HepG2 (cell line): ENCODE data around the gene KRTAP10-8. TPM values are rescaled to one million over a fixed set of nuclear protein-coding genes. Genes with fewer than 3 reads are reported as not detected.
"Not testable (repeated sequence)": the region's sequence is repeated elsewhere in the genome, so short reads cannot be mapped to it uniquely, and the experiment has no call there.

ENCODE experiments used
- ATAC-seq: fragments of 200-7000 bp; cut with Tn5 transposase; 3 replicates; pipeline ENCODE4 v1.9.1; 2020; ENCODE audit warnings: mild to moderate bottlenecking, moderate library complexity
- BruUV-seq: library from RNA; stranded (reverse); fragments of 400-500 nt; replicated peaks from 2 replicates; lab custom pipeline; 2021; lab: Mats Ljungman, UMichigan
- CTCF ChIA-PET: fragments of 300-600 bp; formaldehyde crosslinking; extraction: SDS; loops from one replicate; lab custom pipeline; 2021; ENCODE audit warnings: low total read pairs, inconsistent platforms, low intra/inter-chr PET ratio; lab: Yijun Ruan, JAX
- POLR2A ChIA-PET: fragments of 350-600 bp; sonication (Branson Sonifier 250); formaldehyde crosslinking; loops from one replicate; lab custom pipeline; 2020; ENCODE audit warnings: antibody characterized with exemption, inconsistent platforms; lab: Yijun Ruan, JAX
- DNase-seq: peaks from one replicate; pipeline ENCODE4 v3.0.0-alpha.2; 2015; ENCODE audit warnings: low spot score
- FAIRE-seq: peaks from 3 replicates; lab custom pipeline; 2011; peaks lifted over from hg19 to GRCh38; lab: Jason Lieb, UNC
- H2AFZ ChIP-seq: one replicate; pipeline ENCODE4 v1.6.1; 2011; ENCODE audit warnings: low read length, inconsistent platforms
- H3K27ac ChIP-seq: fragments of 300-600 bp; 3 replicates; pipeline ENCODE4 v1.8.0; 2011; ENCODE audit warnings: mixed run types, mild to moderate bottlenecking, mixed read lengths, low read length, inconsistent platforms; ENCODE audit not compliant: insufficient read depth; ENCODE audit errors: extremely low read length
- H3K27me3 ChIP-seq, 2 experiments: fragments of 200-600 bp in 1 of 2; 2 replicates in 1 of 2; 3 replicates in 1 of 2; pipeline versions ENCODE4 v1.6.0 to v1.8.0; 2011; ENCODE audit warnings: low read length in 2 of 2, mild to moderate bottlenecking in 2 of 2, moderate library complexity in 2 of 2, inconsistent platforms in 1 of 2; ENCODE audit not compliant: insufficient read depth in 2 of 2, control insufficient read depth in 1 of 2
- H3K36me3 ChIP-seq, 2 experiments: fragments of 200-600 bp in 1 of 2; replicated peaks in 1 of 2; 2 replicates in 1 of 2; 3 replicates in 1 of 2; pipeline versions ENCODE4 v1.5.1 to v1.8.0; 2011; ENCODE audit warnings: low read length in 2 of 2, inconsistent platforms in 1 of 2; ENCODE audit not compliant: insufficient read depth in 2 of 2, control insufficient read depth in 1 of 2
- H3K4me1 ChIP-seq: 2 replicates; pipeline ENCODE4 v1.5.1; 2012; ENCODE audit warnings: low read length, inconsistent platforms; ENCODE audit not compliant: insufficient read depth
- H3K4me2 ChIP-seq: 2 replicates; pipeline ENCODE4 v1.6.0; 2011; ENCODE audit warnings: low read depth, low read length, inconsistent platforms
- H3K4me3 ChIP-seq, 3 experiments: fragments of 200-600 bp in 1 of 3; sonication (generic), shearing (Covaris generic) in 1 of 3; replicated peaks in 1 of 3; 2 replicates each; pipeline ENCODE4 v1.5.1; 2011 to 2016; ENCODE audit warnings: low read length in 3 of 3, inconsistent platforms in 2 of 3, low read depth in 2 of 3, mild to moderate bottlenecking in 2 of 3, control low read depth in 1 of 3, mixed read lengths in 1 of 3; ENCODE audit not compliant: insufficient read depth in 1 of 3
- H3K79me2 ChIP-seq: one replicate; pipeline ENCODE4 v1.6.1; 2011; ENCODE audit warnings: low read length, inconsistent platforms; ENCODE audit not compliant: insufficient read depth
- H3K9ac ChIP-seq: 2 replicates; pipeline ENCODE4 v1.6.0; 2011; ENCODE audit warnings: mild to moderate bottlenecking, low read depth, low read length, inconsistent platforms; ENCODE audit not compliant: insufficient read depth
- H3K9me3 ChIP-seq: 2 replicates; pipeline ENCODE4 v1.5.1; 2012; ENCODE audit warnings: mild to moderate bottlenecking, low read length
- H4K20me1 ChIP-seq: 2 replicates; pipeline ENCODE4 v1.6.0; 2011; ENCODE audit warnings: inconsistent platforms, mild to moderate bottlenecking, low read length, moderate library complexity; ENCODE audit not compliant: insufficient read depth
- KDM6A ChIP-seq: IDR thresholded peaks from 2 replicates; pipeline ENCODE4 v1.6.1; 2016; ENCODE audit warnings: low read depth
- KLF9 ChIP-seq: IDR thresholded peaks from 2 replicates; pipeline ENCODE4 v1.6.1; 2016; ENCODE audit warnings: low read depth
- PRDM10 ChIP-seq: sonication (generic); formaldehyde crosslinking; IDR thresholded peaks from 2 replicates; pipeline ENCODE4 v1.4.0; 2020; ENCODE audit warnings: low read depth, missing genetic modification reagents
- XRCC5 ChIP-seq: fragments of 200-400 bp; formaldehyde crosslinking; optimal IDR thresholded peaks from 2 replicates; pipeline ENCODE3; 2017; ENCODE audit warnings: mild to moderate bottlenecking, low read length
- ZFP1 ChIP-seq: IDR thresholded peaks from 2 replicates; pipeline ENCODE4 v1.6.1; 2016
- ZNF598 ChIP-seq: sonication (generic); formaldehyde crosslinking; IDR thresholded peaks from 2 replicates; pipeline ENCODE4 v1.5.1; 2020; ENCODE audit warnings: mild to moderate bottlenecking, missing genetic modification reagents, borderline replicate concordance
- ZNF737 ChIP-seq: sonication (generic); formaldehyde crosslinking; IDR thresholded peaks from 2 replicates; pipeline ENCODE4 v1.5.0; 2020; ENCODE audit warnings: missing genetic modification reagents, mild to moderate bottlenecking, borderline replicate concordance
- WGBS: methylation state at CpG from one replicate; pipeline ENCODE4 v1.1.6; 2017; ENCODE audit warnings: low lambda C conversion rate; 5-methylcytosine and 5-hydroxymethylcytosine counted together
- in situ Hi-C: cut with HindIII; loops from 2 replicates; pipeline ENCODE4 v1.10.0; 2017; ENCODE audit warnings: low pct_unique_long_range_greater_than_20kb; ENCODE audit not compliant: extremely low pct_ligation_motif_present
- intact Hi-C: fragments of 100-400 bp; cut with micrococcal nuclease; formaldehyde crosslinking; loops from one replicate; pipeline ENCODE4 v1.10.0; 2022; ENCODE audit not compliant: unreplicated experiment
- polyA plus RNA-seq, 8 experiments: library from polyadenylated mRNA; depleted of rRNA in 3 of 8; stranded (reverse) in 7 of 8; unstranded in 1 of 8; fragments of >200 nt; fragmentation: Illumina TruSeq in 4 of 8; extraction: Trizol in 4 of 8; gene quantifications; 2 replicates each; pipeline versions ENCODE4 v1.2.1 to v1.2.3, GENCODE V29; 2011 to 2016; ENCODE audit warnings: low read depth in 4 of 8, missing spikeins in 1 of 8, mixed read lengths in 1 of 8; ENCODE audit not compliant: insufficient read depth in 1 of 8
- total RNA-seq, 5 experiments: library from RNA; depleted of rRNA; stranded (reverse); fragments of >200 nt; fragmentation: Illumina TruSeq; extraction: Trizol; gene quantifications; 2 replicates each; pipeline ENCODE4 v1.2.3, GENCODE V29; 2016; ENCODE audit warnings: low read depth in 1 of 5
- TF ChIP-seq, protein P1 (sequence below): conservative IDR thresholded peaks from 2 replicates; pipeline ENCODE4 v1.6.1; 2018; ENCODE audit warnings: missing genetic modification reagents

Gene KRTAP10-8
- total and polyA plus RNA-seq, 2 of the 13 experiments (the other 11 are each of a cell fraction or from before 2014, with no cell fraction given) = not detected

GRCh38 chr21:44644878-44645277 is 33.0 kb downstream of the KRTAP10-8 start:
- Histone ChIP-seq H3K27me3 (peaks cover 3 to 22% of the 10 kb centered on the region in 2 experiments; a peak in 4 of 5 replicates), H3K9me3 (peaks cover 22% of the 10 kb centered on the region), H3K79me2 (no peaks in the 10 kb centered on the region), H2AFZ (no peak overlapping the region), H3K36me3 (no peaks in the 10 kb centered on the region), H3K4me1 (no peaks in the 10 kb centered on the region), H4K20me1 (no peaks in the 10 kb centered on the region), H3K4me2 (no peak overlapping the region), H3K27ac (no peak overlapping the region), H3K4me3 (no peak overlapping the region), H3K9ac (no peak overlapping the region)
- no peak for DNase-seq
- intact Hi-C loops = no loop called here
- CTCF ChIA-PET = no interaction called here
- FAIRE-seq = no peak
- in situ Hi-C loops = no loop called here
- no peak for TF ChIP-seq KDM6A (CRISPR knock-in tag)
- no peak for TF ChIP-seq XRCC5
- no peak for TF ChIP-seq PRDM10 (CRISPR knock-in tag)
- TF ChIP-seq, protein P1, sequence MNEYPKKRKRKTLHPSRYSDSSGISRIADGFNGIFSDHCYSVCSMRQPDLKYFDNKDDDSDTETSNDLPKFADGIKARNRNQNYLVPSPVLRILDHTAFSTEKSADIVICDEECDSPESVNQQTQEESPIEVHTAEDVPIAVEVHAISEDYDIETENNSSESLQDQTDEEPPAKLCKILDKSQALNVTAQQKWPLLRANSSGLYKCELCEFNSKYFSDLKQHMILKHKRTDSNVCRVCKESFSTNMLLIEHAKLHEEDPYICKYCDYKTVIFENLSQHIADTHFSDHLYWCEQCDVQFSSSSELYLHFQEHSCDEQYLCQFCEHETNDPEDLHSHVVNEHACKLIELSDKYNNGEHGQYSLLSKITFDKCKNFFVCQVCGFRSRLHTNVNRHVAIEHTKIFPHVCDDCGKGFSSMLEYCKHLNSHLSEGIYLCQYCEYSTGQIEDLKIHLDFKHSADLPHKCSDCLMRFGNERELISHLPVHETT (CRISPR knock-in tag) = no peak
- no peak for TF ChIP-seq KLF9
- TF ChIP-seq ZNF598 (CRISPR knock-in tag) = no peak
- TF ChIP-seq ZFP1 (CRISPR knock-in tag) = peak; percentile 99
- no peak for TF ChIP-seq ZNF737 (CRISPR knock-in tag)
- WGBS = 39% methylated on average over 2 of the region's 2 CpGs
- no peak for ATAC-seq
- BruUV-seq = no TSS peak
- POLR2A ChIA-PET = no interaction called here

GRCh38 chr21:44646366-44647221 is 34.7 kb downstream of the KRTAP10-8 start, which contains the start of gene KRTAP10-11:
TSS of gene KRTAP10-11 (plus strand) at chr21:44646414. CDS start at chr21:44646459, 45 bp downstream.
- H3K4me1 ChIP-seq, H3K9ac ChIP-seq, H4K20me1 ChIP-seq, ATAC-seq, H3K4me2 ChIP-seq, DNase-seq, H3K27ac ChIP-seq, FAIRE-seq, intact Hi-C loops, H3K79me2 ChIP-seq, in situ Hi-C loops, POLR2A ChIA-PET, CTCF ChIA-PET, H3K36me3 ChIP-seq, H2AFZ ChIP-seq, H3K4me3 ChIP-seq, BruUV-seq: not testable (repeated sequence)
- Histone ChIP-seq H3K9me3 (peaks cover 22% of the 10 kb centered on the region), H3K27me3 (peaks cover 3 to 30% of the 10 kb centered on the region in 2 experiments; a peak in 4 of 5 replicates)
- WGBS = 49% methylated on average over 12 of the region's 21 CpGs
